DMS53 treated with DMSO at 0.1 percent for 48 hours (cell line): ENCODE results near the gene SLC10A6.

Experiments
- DNase-seq: peaks from one replicate; lab custom pipeline; 2025; ENCODE audit not compliant: unreplicated experiment; lab: John Stamatoyannopoulos, UW

The SLC10A6 gene

DNA sequence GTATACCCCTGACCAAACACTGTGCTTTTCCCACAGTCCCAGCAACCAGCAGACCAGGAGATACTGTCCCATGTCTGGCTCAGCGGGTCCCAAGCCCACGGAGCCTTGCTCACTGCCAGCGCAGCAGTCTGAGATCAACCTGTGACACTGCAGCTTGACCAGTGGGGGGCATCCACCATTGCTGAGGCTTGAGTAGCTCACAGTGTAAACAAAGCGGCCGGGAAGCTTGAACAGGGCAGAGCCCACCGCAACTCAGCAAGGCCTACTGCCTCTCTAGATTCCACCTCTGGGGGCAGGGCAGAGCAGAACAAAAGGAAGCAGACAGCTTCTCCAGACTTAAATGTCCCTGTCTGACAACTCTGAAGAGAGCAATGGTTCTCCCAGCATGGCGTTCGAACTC, 58.1 kb downstream of the SLC10A6 start:
- no peak for DNase-seq

DNA sequence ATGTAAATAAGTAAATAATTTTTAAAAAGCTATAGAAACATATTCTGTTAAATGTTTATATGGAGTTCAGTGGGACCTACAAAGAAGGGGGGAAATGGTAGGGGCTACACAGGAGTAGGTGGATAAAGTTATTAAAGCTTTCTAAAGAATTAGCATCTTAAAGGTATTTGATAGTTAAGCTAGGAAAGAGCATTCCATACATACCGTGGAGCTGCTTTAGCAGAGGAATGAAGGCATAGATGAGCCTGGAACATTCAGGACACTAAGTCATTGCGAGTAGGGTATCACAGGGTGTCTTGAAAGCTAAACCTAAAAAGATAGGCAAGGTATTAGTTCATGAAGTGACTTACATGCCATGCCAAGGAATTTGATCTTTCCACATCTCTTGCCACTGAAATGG, 60.4 kb downstream of the SLC10A6 start:
- DNase-seq, result no peak

GRCh38 chr4:86778175-86778574, 71.0 kb downstream of the SLC10A6 start:
- no peak for DNase-seq

GRCh38 chr4:86775061-86775460, 74.1 kb downstream of the SLC10A6 start:
- DNase-seq, result no peak
